HepG2 (cell line): ENCODE results near the gene MTMR3. TPM values are rescaled to one million over a fixed set of nuclear protein-coding genes. Genes with fewer than 3 reads are reported as not detected.

ENCODE experiments used
- ATAC-seq: fragments of 200-7000 bp; cut with Tn5 transposase; 3 replicates; pipeline ENCODE4 v1.9.1; 2020; ENCODE audit warnings: mild to moderate bottlenecking, moderate library complexity
- BruUV-seq: library from RNA; stranded (reverse); fragments of 400-500 nt; replicated peaks from 2 replicates; lab custom pipeline; 2021; lab: Mats Ljungman, UMichigan
- CTCF ChIA-PET: fragments of 300-600 bp; formaldehyde crosslinking; extraction: SDS; loops from one replicate; lab custom pipeline; 2021; ENCODE audit warnings: low total read pairs, inconsistent platforms, low intra/inter-chr PET ratio; lab: Yijun Ruan, JAX
- POLR2A ChIA-PET: fragments of 350-600 bp; sonication (Branson Sonifier 250); formaldehyde crosslinking; loops from one replicate; lab custom pipeline; 2020; ENCODE audit warnings: antibody characterized with exemption, inconsistent platforms; lab: Yijun Ruan, JAX
- DNase-seq: peaks from one replicate; pipeline ENCODE4 v3.0.0-alpha.2; 2015; ENCODE audit warnings: low spot score
- FAIRE-seq: peaks from 3 replicates; lab custom pipeline; 2011; peaks lifted over from hg19 to GRCh38; lab: Jason Lieb, UNC
- H2AFZ ChIP-seq: one replicate; pipeline ENCODE4 v1.6.1; 2011; ENCODE audit warnings: low read length, inconsistent platforms
- H3K27ac ChIP-seq: fragments of 300-600 bp; 3 replicates; pipeline ENCODE4 v1.8.0; 2011; ENCODE audit warnings: mixed run types, mild to moderate bottlenecking, mixed read lengths, low read length, inconsistent platforms; ENCODE audit not compliant: insufficient read depth; ENCODE audit errors: extremely low read length
- H3K27me3 ChIP-seq, 2 experiments: fragments of 200-600 bp in 1 of 2; 2 replicates in 1 of 2; 3 replicates in 1 of 2; pipeline versions ENCODE4 v1.6.0 to v1.8.0; 2011; ENCODE audit warnings: low read length in 2 of 2, mild to moderate bottlenecking in 2 of 2, moderate library complexity in 2 of 2, inconsistent platforms in 1 of 2; ENCODE audit not compliant: insufficient read depth in 2 of 2, control insufficient read depth in 1 of 2
- H3K36me3 ChIP-seq, 2 experiments: fragments of 200-600 bp in 1 of 2; replicated peaks in 1 of 2; 2 replicates in 1 of 2; 3 replicates in 1 of 2; pipeline versions ENCODE4 v1.5.1 to v1.8.0; 2011; ENCODE audit warnings: low read length in 2 of 2, inconsistent platforms in 1 of 2; ENCODE audit not compliant: insufficient read depth in 2 of 2, control insufficient read depth in 1 of 2
- H3K4me1 ChIP-seq: 2 replicates; pipeline ENCODE4 v1.5.1; 2012; ENCODE audit warnings: low read length, inconsistent platforms; ENCODE audit not compliant: insufficient read depth
- H3K4me2 ChIP-seq: 2 replicates; pipeline ENCODE4 v1.6.0; 2011; ENCODE audit warnings: low read depth, low read length, inconsistent platforms
- H3K4me3 ChIP-seq, 3 experiments: fragments of 200-600 bp in 1 of 3; sonication (generic), shearing (Covaris generic) in 1 of 3; replicated peaks in 1 of 3; 2 replicates each; pipeline ENCODE4 v1.5.1; 2011 to 2016; ENCODE audit warnings: low read length in 3 of 3, inconsistent platforms in 2 of 3, low read depth in 2 of 3, mild to moderate bottlenecking in 2 of 3, control low read depth in 1 of 3, mixed read lengths in 1 of 3; ENCODE audit not compliant: insufficient read depth in 1 of 3
- H3K79me2 ChIP-seq: one replicate; pipeline ENCODE4 v1.6.1; 2011; ENCODE audit warnings: low read length, inconsistent platforms; ENCODE audit not compliant: insufficient read depth
- H3K9ac ChIP-seq: 2 replicates; pipeline ENCODE4 v1.6.0; 2011; ENCODE audit warnings: mild to moderate bottlenecking, low read depth, low read length, inconsistent platforms; ENCODE audit not compliant: insufficient read depth
- H3K9me3 ChIP-seq: 2 replicates; pipeline ENCODE4 v1.5.1; 2012; ENCODE audit warnings: mild to moderate bottlenecking, low read length
- H4K20me1 ChIP-seq: 2 replicates; pipeline ENCODE4 v1.6.0; 2011; ENCODE audit warnings: inconsistent platforms, mild to moderate bottlenecking, low read length, moderate library complexity; ENCODE audit not compliant: insufficient read depth
- ATAD3A ChIP-seq: sonication (generic); formaldehyde crosslinking; IDR thresholded peaks from 2 replicates; pipeline ENCODE4 v1.4.0; 2020; ENCODE audit warnings: missing genetic modification reagents
- HNF4G ChIP-seq, 2 experiments: sonication (generic) in 1 of 2; formaldehyde crosslinking in 1 of 2; IDR thresholded peaks; 2 replicates each; pipeline versions ENCODE4 v1.4.0 to v1.6.1; 2011 to 2020; ENCODE audit warnings: borderline replicate concordance in 2 of 2, low read depth in 2 of 2, mild to moderate bottlenecking in 2 of 2, low read length in 1 of 2, missing genetic modification reagents in 1 of 2, moderate library complexity in 1 of 2
- MED13 ChIP-seq: sonication (generic); formaldehyde crosslinking; IDR thresholded peaks from 2 replicates; pipeline ENCODE4 v1.5.0; 2020; ENCODE audit warnings: missing genetic modification reagents
- MED8 ChIP-seq: sonication (generic); formaldehyde crosslinking; IDR thresholded peaks from 2 replicates; pipeline ENCODE4 v1.8.1; 2023; ENCODE audit warnings: mild to moderate bottlenecking, missing genetic modification reagents; ENCODE audit not compliant: insufficient replicate concordance
- TGIF2 ChIP-seq: IDR thresholded peaks from 2 replicates; pipeline ENCODE4 v1.6.1; 2016; ENCODE audit warnings: control low read depth, missing compliant biosample characterization
- ZBTB7B ChIP-seq: sonication (generic); formaldehyde crosslinking; IDR thresholded peaks from 2 replicates; pipeline ENCODE4 v1.4.0; 2020; ENCODE audit warnings: missing genetic modification reagents
- ZNF34 ChIP-seq: sonication (generic); formaldehyde crosslinking; IDR thresholded peaks from 2 replicates; pipeline ENCODE4 v1.4.0; 2020; ENCODE audit warnings: mild to moderate bottlenecking, missing genetic modification reagents, borderline replicate concordance
- WGBS: methylation state at CpG from one replicate; pipeline ENCODE4 v1.1.6; 2017; ENCODE audit warnings: low lambda C conversion rate; 5-methylcytosine and 5-hydroxymethylcytosine counted together
- in situ Hi-C: cut with HindIII; loops from 2 replicates; pipeline ENCODE4 v1.10.0; 2017; ENCODE audit warnings: low pct_unique_long_range_greater_than_20kb; ENCODE audit not compliant: extremely low pct_ligation_motif_present
- intact Hi-C: fragments of 100-400 bp; cut with micrococcal nuclease; formaldehyde crosslinking; loops from one replicate; pipeline ENCODE4 v1.10.0; 2022; ENCODE audit not compliant: unreplicated experiment
- polyA plus RNA-seq, 8 experiments: library from polyadenylated mRNA; depleted of rRNA in 3 of 8; stranded (reverse) in 7 of 8; unstranded in 1 of 8; fragments of >200 nt; fragmentation: Illumina TruSeq in 4 of 8; extraction: Trizol in 4 of 8; gene quantifications; 2 replicates each; pipeline versions ENCODE4 v1.2.1 to v1.2.3, GENCODE V29; 2011 to 2016; ENCODE audit warnings: low read depth in 4 of 8, missing spikeins in 1 of 8, mixed read lengths in 1 of 8; ENCODE audit not compliant: insufficient read depth in 1 of 8
- total RNA-seq, 5 experiments: library from RNA; depleted of rRNA; stranded (reverse); fragments of >200 nt; fragmentation: Illumina TruSeq; extraction: Trizol; gene quantifications; 2 replicates each; pipeline ENCODE4 v1.2.3, GENCODE V29; 2016; ENCODE audit warnings: low read depth in 1 of 5
- TF ChIP-seq, protein P1 (sequence below): sonication (generic); formaldehyde crosslinking; IDR thresholded peaks from 2 replicates; pipeline ENCODE4 v1.4.0; 2020; ENCODE audit warnings: missing genetic modification reagents
- TF ChIP-seq, protein P2 (sequence below): sonication (generic); formaldehyde crosslinking; IDR thresholded peaks from 2 replicates; pipeline ENCODE4 v1.8.0; 2022; ENCODE audit warnings: missing genetic modification reagents, low read depth, mild to moderate bottlenecking, borderline replicate concordance
- TF ChIP-seq, protein P3 (sequence below), 2 experiments: fragments of 450-650 bp in 1 of 2; sonication (generic) in 1 of 2; formaldehyde crosslinking in 1 of 2; IDR thresholded peaks; 2 replicates each; pipeline versions ENCODE4 v1.6.1 to v1.8.0; 2016 to 2022; ENCODE audit warnings: antibody characterized with exemption in 1 of 2, mild to moderate bottlenecking in 1 of 2, missing genetic modification reagents in 1 of 2

MTMR3 gene
- total and polyA plus RNA-seq, 2 of the 13 experiments (the other 11 are each of a cell fraction or from before 2014, with no cell fraction given) = 12.6 to 24.8 TPM

DNA sequence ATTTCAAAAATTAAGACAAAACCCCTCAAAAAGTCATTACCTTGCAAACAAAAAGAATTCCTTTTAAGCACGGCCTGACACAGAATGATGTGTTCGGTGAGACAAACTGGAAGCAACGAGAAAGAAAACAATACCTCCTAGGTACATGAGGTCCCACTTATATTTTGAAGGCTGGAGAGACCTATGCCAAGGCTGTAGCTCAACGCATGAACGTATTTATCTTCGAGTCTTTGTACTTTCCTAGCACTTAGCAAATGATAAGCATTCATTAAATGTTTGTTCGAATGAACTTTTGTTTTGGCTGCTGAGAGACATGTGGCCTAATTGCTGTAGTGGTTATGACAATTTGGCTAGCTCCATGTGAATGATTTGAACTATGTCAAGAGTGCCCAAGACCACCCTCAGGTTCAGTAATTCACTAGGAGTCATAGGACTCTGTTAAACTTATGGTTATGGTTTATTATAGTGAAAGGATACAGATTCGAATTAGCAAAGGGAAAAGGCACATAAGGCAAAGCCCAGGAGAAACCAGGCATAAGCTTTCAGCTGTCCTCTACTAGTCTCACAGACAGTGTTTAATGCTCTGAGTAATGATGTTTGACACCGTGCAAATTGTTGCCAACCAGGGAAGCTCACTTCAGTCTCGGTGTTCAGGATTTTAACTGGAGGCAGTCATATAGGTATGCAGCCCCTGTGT, 171.2 kb downstream of the MTMR3 start:
- intact Hi-C loops = no loop called here
- no TSS peak for BruUV-seq
- ChIA-PET POLR2A (interaction anchor here (1.0 to 1.5 kb wide), 3 partner anchors 24 to 457 kb away, joined by 3 to 4 read pairs (median 4); partner anchors contain the start of genes UQCR10 and ZMAT5), CTCF (no interaction called here)
- peaks cover 38% of the 10 kb centered on the region for H3K4me1 ChIP-seq
- 8% methylated on average over 8 of the region's 10 CpGs for WGBS
- DNase-seq = no peak
- H3K9me3 ChIP-seq = no peaks in the 10 kb centered on the region
- FAIRE-seq = peak; percentile 54
- no peak; the same call in 2 of the 3 replicates for ATAC-seq
- in situ Hi-C loops = no loop called here
- H3K4me3 ChIP-seq = no peak overlapping the region; a peak in 1 of 6 replicates
- no peaks in the 10 kb centered on the region for H4K20me1 ChIP-seq
- H3K4me2 ChIP-seq = peak overlapping the region; percentile 53
- peak overlapping the region; percentile 36 for H3K27ac ChIP-seq
- no peaks in the 10 kb centered on the region for H3K36me3 ChIP-seq
- 0 out of 2 replicates have a peak, but pooled peaks have one; percentile 66 for TF ChIP-seq TGIF2
- TF ChIP-seq MED13 (CRISPR knock-in tag) = no peak
- TF ChIP-seq, protein P1, sequence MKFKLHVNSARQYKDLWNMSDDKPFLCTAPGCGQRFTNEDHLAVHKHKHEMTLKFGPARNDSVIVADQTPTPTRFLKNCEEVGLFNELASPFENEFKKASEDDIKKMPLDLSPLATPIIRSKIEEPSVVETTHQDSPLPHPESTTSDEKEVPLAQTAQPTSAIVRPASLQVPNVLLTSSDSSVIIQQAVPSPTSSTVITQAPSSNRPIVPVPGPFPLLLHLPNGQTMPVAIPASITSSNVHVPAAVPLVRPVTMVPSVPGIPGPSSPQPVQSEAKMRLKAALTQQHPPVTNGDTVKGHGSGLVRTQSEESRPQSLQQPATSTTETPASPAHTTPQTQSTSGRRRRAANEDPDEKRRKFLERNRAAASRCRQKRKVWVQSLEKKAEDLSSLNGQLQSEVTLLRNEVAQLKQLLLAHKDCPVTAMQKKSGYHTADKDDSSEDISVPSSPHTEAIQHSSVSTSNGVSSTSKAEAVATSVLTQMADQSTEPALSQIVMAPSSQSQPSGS (CRISPR knock-in tag) = peak; percentile 44; the same call in 1 of the 2 replicates
- TF ChIP-seq, protein P2, sequence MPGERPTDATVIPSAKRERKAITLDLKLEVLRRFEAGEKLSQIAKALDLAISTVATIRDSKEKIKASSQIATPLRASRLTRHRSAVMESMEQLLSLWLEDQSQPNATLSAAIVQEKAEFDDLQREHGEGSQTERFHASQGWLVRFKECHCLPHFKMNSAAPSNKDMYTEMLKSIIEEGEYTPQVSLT (CRISPR knock-in tag) = 0 out of 2 replicates have a peak, but pooled peaks have one; percentile 40
- no peak for TF ChIP-seq ATAD3A (CRISPR knock-in tag)
- TF ChIP-seq ZNF34 = 0 out of 2 replicates have a peak, but pooled peaks have one; percentile 18
- TF ChIP-seq ZBTB7B (CRISPR knock-in tag) = 0 out of 2 replicates have a peak, but pooled peaks have one; percentile 75
- TF ChIP-seq HNF4G (IDR thresholded peaks at IDR 0.05; ENCODE audit: borderline replicate concordance, low read depth, low read length) = no peak
- TF ChIP-seq HNF4G (CRISPR knock-in tag; IDR thresholded peaks at IDR 0.05; ENCODE audit: borderline replicate concordance, low read depth) = no peak
- TF ChIP-seq MED8 = no peak
- TF ChIP-seq, protein P3, sequence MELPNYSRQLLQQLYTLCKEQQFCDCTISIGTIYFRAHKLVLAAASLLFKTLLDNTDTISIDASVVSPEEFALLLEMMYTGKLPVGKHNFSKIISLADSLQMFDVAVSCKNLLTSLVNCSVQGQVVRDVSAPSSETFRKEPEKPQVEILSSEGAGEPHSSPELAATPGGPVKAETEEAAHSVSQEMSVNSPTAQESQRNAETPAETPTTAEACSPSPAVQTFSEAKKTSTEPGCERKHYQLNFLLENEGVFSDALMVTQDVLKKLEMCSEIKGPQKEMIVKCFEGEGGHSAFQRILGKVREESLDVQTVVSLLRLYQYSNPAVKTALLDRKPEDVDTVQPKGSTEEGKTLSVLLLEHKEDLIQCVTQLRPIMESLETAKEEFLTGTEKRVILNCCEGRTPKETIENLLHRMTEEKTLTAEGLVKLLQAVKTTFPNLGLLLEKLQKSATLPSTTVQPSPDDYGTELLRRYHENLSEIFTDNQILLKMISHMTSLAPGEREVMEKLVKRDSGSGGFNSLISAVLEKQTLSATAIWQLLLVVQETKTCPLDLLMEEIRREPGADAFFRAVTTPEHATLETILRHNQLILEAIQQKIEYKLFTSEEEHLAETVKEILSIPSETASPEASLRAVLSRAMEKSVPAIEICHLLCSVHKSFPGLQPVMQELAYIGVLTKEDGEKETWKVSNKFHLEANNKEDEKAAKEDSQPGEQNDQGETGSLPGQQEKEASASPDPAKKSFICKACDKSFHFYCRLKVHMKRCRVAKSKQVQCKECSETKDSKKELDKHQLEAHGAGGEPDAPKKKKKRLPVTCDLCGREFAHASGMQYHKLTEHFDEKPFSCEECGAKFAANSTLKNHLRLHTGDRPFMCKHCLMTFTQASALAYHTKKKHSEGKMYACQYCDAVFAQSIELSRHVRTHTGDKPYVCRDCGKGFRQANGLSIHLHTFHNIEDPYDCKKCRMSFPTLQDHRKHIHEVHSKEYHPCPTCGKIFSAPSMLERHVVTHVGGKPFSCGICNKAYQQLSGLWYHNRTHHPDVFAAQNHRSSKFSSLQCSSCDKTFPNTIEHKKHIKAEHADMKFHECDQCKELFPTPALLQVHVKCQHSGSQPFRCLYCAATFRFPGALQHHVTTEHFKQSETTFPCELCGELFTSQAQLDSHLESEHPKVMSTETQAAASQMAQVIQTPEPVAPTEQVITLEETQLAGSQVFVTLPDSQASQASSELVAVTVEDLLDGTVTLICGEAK (IDR thresholded peaks at IDR 0.05) = no peak
- TF ChIP-seq, protein P3 (CRISPR knock-in tag; IDR thresholded peaks at IDR 0.05) = no peak
- no peaks in the 10 kb centered on the region for H3K27me3 ChIP-seq
- no peaks in the 10 kb centered on the region for H3K79me2 ChIP-seq
- no peak overlapping the region for H2AFZ ChIP-seq
- H3K9ac ChIP-seq = no peak overlapping the region
